ENCODE results near the gene TUBGCP6.

- no peak for TF ChIP-seq GATA2 (IDR thresholded peaks at IDR 0.05; ENCODE audit: low read depth, low read length)
- TF ChIP-seq GATA3 (IDR thresholded peaks at IDR 0.05; ENCODE audit: low read depth, low read length), result no peak
Measured at GRCh38 chr22:50242406-50242949, 2.3 kb downstream of the TUBGCP6 start.
